Measurements from ENCODE around the gene NUPR1.

DNA sequence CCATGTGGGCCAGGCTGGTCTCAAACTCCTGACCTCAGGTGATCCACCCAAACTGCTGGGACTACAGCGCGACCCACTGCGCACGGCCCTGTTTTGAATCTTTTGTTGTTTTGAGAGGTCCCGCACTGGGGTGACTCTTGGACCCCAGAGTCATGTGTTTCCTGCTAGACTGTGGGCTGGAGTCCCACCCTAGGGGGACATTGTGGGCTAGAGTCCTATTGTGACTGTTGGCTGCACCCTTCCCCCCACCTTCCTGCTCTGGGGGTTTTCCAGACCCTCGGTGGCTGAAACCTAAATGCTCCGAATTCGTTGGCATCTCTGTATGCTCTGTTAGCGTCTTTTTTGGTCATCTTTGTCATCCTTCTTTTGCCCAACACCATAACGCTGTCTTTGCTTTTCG lies 16.0 kb downstream of the NUPR1 start:
- TF ChIP-seq, protein P1, sequence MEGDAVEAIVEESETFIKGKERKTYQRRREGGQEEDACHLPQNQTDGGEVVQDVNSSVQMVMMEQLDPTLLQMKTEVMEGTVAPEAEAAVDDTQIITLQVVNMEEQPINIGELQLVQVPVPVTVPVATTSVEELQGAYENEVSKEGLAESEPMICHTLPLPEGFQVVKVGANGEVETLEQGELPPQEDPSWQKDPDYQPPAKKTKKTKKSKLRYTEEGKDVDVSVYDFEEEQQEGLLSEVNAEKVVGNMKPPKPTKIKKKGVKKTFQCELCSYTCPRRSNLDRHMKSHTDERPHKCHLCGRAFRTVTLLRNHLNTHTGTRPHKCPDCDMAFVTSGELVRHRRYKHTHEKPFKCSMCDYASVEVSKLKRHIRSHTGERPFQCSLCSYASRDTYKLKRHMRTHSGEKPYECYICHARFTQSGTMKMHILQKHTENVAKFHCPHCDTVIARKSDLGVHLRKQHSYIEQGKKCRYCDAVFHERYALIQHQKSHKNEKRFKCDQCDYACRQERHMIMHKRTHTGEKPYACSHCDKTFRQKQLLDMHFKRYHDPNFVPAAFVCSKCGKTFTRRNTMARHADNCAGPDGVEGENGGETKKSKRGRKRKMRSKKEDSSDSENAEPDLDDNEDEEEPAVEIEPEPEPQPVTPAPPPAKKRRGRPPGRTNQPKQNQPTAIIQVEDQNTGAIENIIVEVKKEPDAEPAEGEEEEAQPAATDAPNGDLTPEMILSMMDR (IDR thresholded peaks at IDR 0.05), result no peak
- no peak for TF ChIP-seq POLR2A (IDR thresholded peaks at IDR 0.05)

All from stomach (tissue), 4 donors.